GM19043 (cell line): ENCODE data around the gene PLN.

Experiments
- ATAC-seq: cut with Tn5 transposase; IDR thresholded peaks from one replicate; pipeline ENCODE4 v1.9.1; 2021; ENCODE audit warnings: low read depth; ENCODE audit not compliant: unreplicated experiment

PLN gene

GRCh38 chr6:118574051-118574865 lies 26.2 kb downstream of the PLN start:
- no peak for ATAC-seq

- no peak for ATAC-seq
These were observed 29.9 kb downstream of the PLN start for GRCh38 chr6:118577972-118578371.

GRCh38 chr6:118578617-118579016 lies 30.5 kb downstream of the PLN start:
- ATAC-seq, result no peak

- ATAC-seq, result no peak
These were observed 31.7 kb downstream of the PLN start for GRCh38 chr6:118579786-118580185.

- no peak for ATAC-seq
These were observed 32.7 kb downstream of the PLN start for GRCh38 chr6:118580585-118581419.

GRCh38 chr6:118581489-118581959 lies 33.4 kb downstream of the PLN start:
- ATAC-seq, result no peak

GRCh38 chr6:118584911-118585310 lies 36.8 kb downstream of the PLN start:
- ATAC-seq, result no peak

GRCh38 chr6:118586746-118587485 lies 38.8 kb downstream of the PLN start:
- no peak for ATAC-seq

- no peak for ATAC-seq
These were observed 40.5 kb downstream of the PLN start for GRCh38 chr6:118588626-118589025.

- ATAC-seq, result no peak
These were observed 41.1 kb downstream of the PLN start for GRCh38 chr6:118589186-118589585.

GRCh38 chr6:118589649-118590365 lies 41.7 kb downstream of the PLN start:
- ATAC-seq, result no peak

GRCh38 chr6:118591897-118592296 lies 43.8 kb downstream of the PLN start:
- no peak for ATAC-seq

- ATAC-seq, result no peak
These were observed 46.8 kb downstream of the PLN start for GRCh38 chr6:118594877-118595276.

- no peak for ATAC-seq
These were observed 48.8 kb downstream of the PLN start for GRCh38 chr6:118596774-118597320.

- no peak for ATAC-seq
These were observed 49.5 kb downstream of the PLN start for GRCh38 chr6:118597636-118598035.

GRCh38 chr6:118598324-118598723 lies 50.2 kb downstream of the PLN start:
- ATAC-seq, result no peak

- no peak for ATAC-seq
These were observed 54.2 kb downstream of the PLN start for GRCh38 chr6:118602300-118602699.

GRCh38 chr6:118603372-118603771 lies 55.3 kb downstream of the PLN start:
- no peak for ATAC-seq

- ATAC-seq, result no peak
These were observed 58.2 kb downstream of the PLN start for GRCh38 chr6:118606268-118606667.

- no peak for ATAC-seq
These were observed 58.8 kb downstream of the PLN start for GRCh38 chr6:118606858-118607257.
